Measurements from ENCODE around the gene CFAP46. TPM values are rescaled to one million over a fixed set of nuclear protein-coding genes. Genes with fewer than 3 reads are reported as not detected.

CFAP46 gene
- total and polyA plus RNA-seq, 2 of the 8 experiments (the other 6 are each of a cell fraction or from before 2014, with no cell fraction given) = 2.6 to 4.8 TPM

DNA sequence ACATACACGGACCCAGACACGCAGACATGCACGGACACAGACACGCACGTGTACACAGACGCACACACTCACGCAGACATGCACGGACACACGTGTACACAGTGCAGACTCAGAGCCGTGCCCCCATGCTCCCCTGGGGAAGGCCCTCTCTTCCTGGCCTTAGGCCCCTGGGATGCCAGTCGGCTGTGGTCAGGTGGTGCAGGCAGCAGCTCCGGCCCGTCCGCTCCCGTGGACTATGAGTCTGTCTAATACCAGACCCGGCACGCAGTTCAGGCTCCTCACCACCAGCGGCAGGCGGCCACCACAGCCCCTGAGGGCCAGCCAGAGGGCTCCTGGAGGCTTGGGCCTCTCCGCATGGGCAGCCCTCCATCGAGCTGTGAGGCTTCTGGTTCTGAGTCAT is 104.5 kb downstream of the CFAP46 start:
- DNase-seq (ENCODE audit: low read depth in 1 of 2, low spot score in 2 of 2) = no peak
- H2AK5ac ChIP-seq (ENCODE audit: low read depth, low read length) = no peak overlapping the region
- H4K5ac ChIP-seq (ENCODE audit: insufficient read length, low read depth, low read length) = no peak overlapping the region
- H4K20me1 ChIP-seq (replicated peaks in 1 of 2; ENCODE audit: control insufficient read depth in 1 of 2, insufficient read depth in 2 of 2, low read length in 2 of 2) = peaks cover 0 to 3% of the 10 kb centered on the region in 2 experiments
- no peak overlapping the region for H2AFZ ChIP-seq (ENCODE audit: low read length)
- no peak overlapping the region for H2BK20ac ChIP-seq (ENCODE audit: low read length)
- H2BK120ac ChIP-seq (replicated peaks; ENCODE audit: low read depth, low read length) = no peak overlapping the region
- H2BK5ac ChIP-seq (ENCODE audit: low read depth, low read length) = no peak overlapping the region; the same call in 1 of the 2 replicates
- H3K79me2 ChIP-seq (ENCODE audit: control insufficient read depth in 1 of 2, insufficient read depth in 2 of 2, low read length in 2 of 2) = no peaks in the 10 kb centered on the region
- peaks cover 12 to 16% of the 10 kb centered on the region in 2 experiments for H3K9me3 ChIP-seq (ENCODE audit: insufficient read depth in 2 of 2, low read depth in 1 of 2, low read length in 1 of 2)
- H3K4ac ChIP-seq (replicated peaks; ENCODE audit: insufficient read length, low read depth, low read length) = no peak overlapping the region
- peak overlapping the region; percentile 58 for H4K91ac ChIP-seq (replicated peaks; ENCODE audit: insufficient read length, low read length)
- ChIA-PET CTCF (ENCODE audit: partially characterized antibody) (interaction anchor here (0.6 to 1.8 kb wide), 22 partner anchors 13 to 306 kb away, joined by 3 to 6 read pairs (median 4); no protein-coding TSS in a partner anchor), POLR2A (ENCODE audit: partially characterized antibody) (interaction anchor here (1.4 kb wide), 1 partner anchor 22 kb away, joined by 3 read pairs; no protein-coding TSS in a partner anchor)
- no peak overlapping the region for H3K56ac ChIP-seq (replicated peaks; ENCODE audit: insufficient read length, low read depth, low read length)
- H3K18ac ChIP-seq (ENCODE audit: extremely low read depth, low read length) = no peak overlapping the region
- no peak overlapping the region for H3K4me2 ChIP-seq (ENCODE audit: insufficient read depth in 1 of 2, low read depth in 2 of 2, low read length in 2 of 2)
- H3K4me1 ChIP-seq (replicated peaks in 1 of 4; ENCODE audit: control insufficient read depth in 3 of 4, insufficient read depth in 4 of 4, low read length in 3 of 4) = peaks cover 0 to 10% (median 4%) of the 10 kb centered on the region in 4 experiments; a peak in 5 of 7 replicates
- no peak for FAIRE-seq
- no peak overlapping the region for H3K9ac ChIP-seq (replicated peaks in 1 of 4; ENCODE audit: extremely low read depth in 1 of 4, low read depth in 3 of 4, low read length in 3 of 4)
- 90% methylated on average over 21 of the region's 21 CpGs; no CpG with 5 or more reads in 1 of the 2 experiments for WGBS, 2 experiments (ENCODE audit: extremely low coverage in 1 of 2, insufficient coverage in 1 of 2, insufficient read length in 1 of 2, insufficient replicate concordance in 2 of 2, low coverage in 1 of 2, low lambda C conversion rate in 2 of 2, missing lambda C conversion rate in 1 of 2)
- H3K79me1 ChIP-seq (ENCODE audit: low read depth, low read length) = no peaks in the 10 kb centered on the region
- H3K4me3 ChIP-seq (ENCODE audit: extremely low read depth in 1 of 4, insufficient read depth in 2 of 4, low read depth in 3 of 4, low read length in 4 of 4) = no peak overlapping the region
- H3K23ac ChIP-seq (ENCODE audit: insufficient read length) = no peak overlapping the region
- H3K27ac ChIP-seq (ENCODE audit: low read depth, low read length) = no peak overlapping the region
- no peaks in the 10 kb centered on the region for H3K23me2 ChIP-seq (ENCODE audit: low read depth, low read length)
- H3K27me3 ChIP-seq (replicated peaks in 1 of 4; ENCODE audit: control insufficient read depth in 3 of 4, extremely low read depth in 1 of 4, insufficient read depth in 3 of 4, low read length in 3 of 4) = no peaks in the 10 kb centered on the region
- no peak overlapping the region; the same call in 1 of the 2 replicates for H2BK15ac ChIP-seq (ENCODE audit: low read length)
- H3K36me3 ChIP-seq (ENCODE audit: control insufficient read depth in 2 of 4, insufficient read depth in 4 of 4, low read length in 3 of 4) = no peaks in the 10 kb centered on the region
- H2BK12ac ChIP-seq (ENCODE audit: low read depth, low read length) = no peak overlapping the region
- no peak overlapping the region for H3K14ac ChIP-seq (ENCODE audit: insufficient read length)
- H4K8ac ChIP-seq (ENCODE audit: extremely low read depth, insufficient read depth, low read length) = no peak overlapping the region
- TF ChIP-seq CREB1 (IDR thresholded peaks at IDR 0.05) (no peak), POLR2A (IDR thresholded peaks at IDR 0.05; ENCODE audit: control extremely low read depth in 1 of 2, low read depth in 2 of 2, low read length in 2 of 2) (no peak), SUZ12 (IDR thresholded peaks at IDR 0.05; ENCODE audit: low read length) (no peak), POLR2AphosphoS5 (IDR thresholded peaks at IDR 0.05; ENCODE audit: low read depth, low read length) (no peak), NRF1 (IDR thresholded peaks at IDR 0.05; ENCODE audit: low read depth, low read length) (no peak), CHD2 (IDR thresholded peaks at IDR 0.05; ENCODE audit: low read length) (no peak), EZH2 (IDR thresholded peaks at IDR 0.05; ENCODE audit: low read depth, low read length, severe bottlenecking) (no peak), TCF12 (IDR thresholded peaks at IDR 0.05; ENCODE audit: low read depth, low read length) (no peak), KDM1A (IDR thresholded peaks at IDR 0.05; ENCODE audit: borderline replicate concordance, low read length) (no peak), FOSL1 (IDR thresholded peaks at IDR 0.05; ENCODE audit: insufficient read depth, low read depth, low read length) (no peak), KDM4A (IDR thresholded peaks at IDR 0.05; ENCODE audit: low read depth, low read length, severe bottlenecking) (no peak), KDM5A (IDR thresholded peaks at IDR 0.05; ENCODE audit: low read length) (no peak)
- TF ChIP-seq, protein P1, sequence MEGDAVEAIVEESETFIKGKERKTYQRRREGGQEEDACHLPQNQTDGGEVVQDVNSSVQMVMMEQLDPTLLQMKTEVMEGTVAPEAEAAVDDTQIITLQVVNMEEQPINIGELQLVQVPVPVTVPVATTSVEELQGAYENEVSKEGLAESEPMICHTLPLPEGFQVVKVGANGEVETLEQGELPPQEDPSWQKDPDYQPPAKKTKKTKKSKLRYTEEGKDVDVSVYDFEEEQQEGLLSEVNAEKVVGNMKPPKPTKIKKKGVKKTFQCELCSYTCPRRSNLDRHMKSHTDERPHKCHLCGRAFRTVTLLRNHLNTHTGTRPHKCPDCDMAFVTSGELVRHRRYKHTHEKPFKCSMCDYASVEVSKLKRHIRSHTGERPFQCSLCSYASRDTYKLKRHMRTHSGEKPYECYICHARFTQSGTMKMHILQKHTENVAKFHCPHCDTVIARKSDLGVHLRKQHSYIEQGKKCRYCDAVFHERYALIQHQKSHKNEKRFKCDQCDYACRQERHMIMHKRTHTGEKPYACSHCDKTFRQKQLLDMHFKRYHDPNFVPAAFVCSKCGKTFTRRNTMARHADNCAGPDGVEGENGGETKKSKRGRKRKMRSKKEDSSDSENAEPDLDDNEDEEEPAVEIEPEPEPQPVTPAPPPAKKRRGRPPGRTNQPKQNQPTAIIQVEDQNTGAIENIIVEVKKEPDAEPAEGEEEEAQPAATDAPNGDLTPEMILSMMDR (IDR thresholded peaks at IDR 0.05; ENCODE audit: control extremely low read depth in 1 of 3, insufficient read depth in 1 of 3, low read depth in 1 of 3, low read length in 3 of 3) = no peak
